HG03039 (cell line): ENCODE results near the gene DENND1B.
"Not testable (repeated sequence)": the region's sequence is repeated elsewhere in the genome, so short reads cannot be mapped to it uniquely, and the experiment has no call there.

Experiments used
- ATAC-seq: cut with Tn5 transposase; IDR thresholded peaks from one replicate; pipeline ENCODE4 v1.9.1; 2021; ENCODE audit warnings: mild to moderate bottlenecking, moderate library complexity; ENCODE audit not compliant: unreplicated experiment

Gene DENND1B

DNA sequence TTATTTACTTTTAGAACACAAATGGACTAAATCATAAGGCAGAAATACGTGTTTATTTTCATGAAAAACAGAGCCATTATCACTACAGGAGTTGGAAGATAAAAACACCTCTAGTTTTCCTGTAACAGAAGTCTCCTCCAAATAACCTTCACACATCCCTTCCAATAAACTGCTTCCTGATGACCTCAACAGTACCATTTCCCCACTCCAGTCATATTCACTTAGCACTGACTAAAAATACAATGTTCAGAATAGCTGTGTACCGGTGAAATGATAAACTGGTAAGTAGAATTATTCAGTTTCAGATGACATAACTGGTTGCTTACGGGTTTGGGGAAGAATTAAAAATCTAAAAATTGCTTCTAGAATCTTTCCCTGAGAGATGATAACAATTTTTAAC lies 137.9 kb downstream of the DENND1B start:
- no peak for ATAC-seq

GRCh38 chr1:197633447-197634078 lies 141.7 kb downstream of the DENND1B start:
- ATAC-seq: no peak

GRCh38 chr1:197632651-197633050 lies 142.6 kb downstream of the DENND1B start:
- no peak for ATAC-seq

- no peak for ATAC-seq
These were observed 143.3 kb downstream of the DENND1B start for GRCh38 chr1:197632005-197632404.

DNA sequence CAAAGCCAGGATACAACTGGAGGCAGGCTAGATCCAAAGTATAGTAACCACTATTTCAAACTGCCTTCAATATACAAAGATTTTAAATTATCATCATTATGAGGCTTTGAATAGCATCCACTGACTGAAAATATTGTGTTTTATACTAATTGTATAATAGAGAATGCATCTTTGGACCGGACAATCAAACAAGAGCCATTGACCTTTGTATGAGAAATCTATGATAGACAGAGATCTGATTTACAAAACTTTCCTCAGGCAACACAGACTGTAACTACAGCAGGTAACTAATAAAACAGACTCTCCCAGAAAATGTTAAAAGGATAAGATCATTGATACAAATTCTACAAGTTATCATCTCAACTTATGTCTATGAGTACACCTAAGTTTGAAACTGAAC lies 152.9 kb downstream of the DENND1B start:
- no peak for ATAC-seq

DNA sequence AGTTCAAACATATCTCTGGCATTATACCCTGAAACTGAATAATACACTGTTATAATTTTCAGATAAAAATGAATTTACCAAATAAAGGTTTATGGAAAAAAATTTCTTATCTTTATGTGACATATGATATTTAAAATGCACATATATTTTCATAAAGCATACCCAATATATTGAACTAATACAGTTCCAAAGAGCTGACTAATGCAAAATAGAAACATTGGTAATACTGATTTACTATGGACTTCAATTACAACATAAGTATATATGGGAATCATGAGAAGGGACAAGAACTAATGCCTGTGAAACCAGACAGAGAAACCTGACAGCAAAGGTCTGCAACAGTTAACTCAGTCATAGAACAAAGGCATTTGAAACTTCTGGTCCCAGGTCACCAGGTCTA lies 153.5 kb downstream of the DENND1B start:
- no peak for ATAC-seq

DNA sequence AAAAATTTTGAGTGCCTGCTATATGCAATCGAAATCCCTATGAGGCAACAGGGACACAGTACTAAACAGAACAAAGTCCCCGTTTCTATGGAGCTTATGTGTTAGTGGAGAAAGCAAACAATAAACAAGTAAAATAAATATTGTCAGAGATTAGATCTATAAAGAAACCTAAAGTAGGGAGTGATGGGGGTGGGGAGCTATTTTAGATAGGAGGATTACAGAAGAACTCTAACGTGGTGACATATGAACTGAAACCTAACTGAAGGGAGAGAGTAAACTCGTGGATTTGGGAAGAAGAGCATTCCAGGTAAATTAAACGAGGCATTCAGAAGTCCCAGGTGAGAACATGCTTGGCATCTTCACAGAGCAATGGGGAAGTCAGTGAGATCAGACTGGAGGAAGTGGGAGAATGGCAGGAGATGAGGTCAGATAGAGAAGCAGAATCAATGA lies 154.5 kb downstream of the DENND1B start:
- ATAC-seq: no peak

- ATAC-seq: no peak
These were observed 156.2 kb downstream of the DENND1B start for GRCh38 chr1:197619008-197619640.

DNA sequence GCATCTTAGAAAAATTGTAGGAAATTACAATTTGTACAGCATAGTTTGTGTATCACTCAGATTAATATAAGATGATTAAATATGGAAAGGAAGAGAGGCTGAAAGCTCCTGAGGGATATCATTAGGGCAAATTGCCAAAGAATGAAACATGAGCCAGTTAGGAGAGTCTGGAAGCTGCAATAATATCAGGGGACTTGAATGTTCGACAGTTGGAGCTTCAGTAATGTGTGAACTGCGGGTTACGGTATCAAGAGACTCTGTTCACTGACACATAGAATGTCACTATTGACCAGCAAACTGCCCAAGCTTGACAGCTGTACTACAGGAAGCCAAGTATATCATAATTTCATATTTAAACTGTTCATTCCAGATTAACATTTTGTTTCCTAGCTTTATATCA lies 157.2 kb downstream of the DENND1B start:
- ATAC-seq: no peak

GRCh38 chr1:197615693-197616011 lies 159.6 kb downstream of the DENND1B start:
- no peak for ATAC-seq

GRCh38 chr1:197614916-197615692 lies 160.2 kb downstream of the DENND1B start:
- ATAC-seq: peak; percentile 72

- ATAC-seq: no peak
These were observed 169.0 kb downstream of the DENND1B start for GRCh38 chr1:197606168-197606845.

GRCh38 chr1:197604302-197604701 lies 171.0 kb downstream of the DENND1B start:
- no peak for ATAC-seq

DNA sequence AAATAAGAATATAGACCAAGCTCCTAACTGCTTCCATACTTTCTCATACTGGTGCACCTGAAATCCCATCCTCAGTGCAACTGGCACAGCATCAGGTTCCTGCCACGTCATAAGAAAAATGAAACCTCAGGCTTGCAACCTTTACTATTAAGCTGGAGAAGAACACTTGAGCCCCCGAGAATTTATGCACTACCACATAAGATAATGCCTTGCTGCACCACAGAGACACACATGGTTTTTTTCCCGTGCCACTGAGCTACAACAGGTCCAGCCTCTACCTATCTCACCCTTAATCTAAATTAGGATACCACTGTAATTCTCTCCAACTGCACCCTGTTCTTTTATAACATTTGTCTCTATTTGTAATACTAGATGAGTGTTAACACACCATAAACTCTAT lies 174.5 kb downstream of the DENND1B start:
- ATAC-seq: no peak

DNA sequence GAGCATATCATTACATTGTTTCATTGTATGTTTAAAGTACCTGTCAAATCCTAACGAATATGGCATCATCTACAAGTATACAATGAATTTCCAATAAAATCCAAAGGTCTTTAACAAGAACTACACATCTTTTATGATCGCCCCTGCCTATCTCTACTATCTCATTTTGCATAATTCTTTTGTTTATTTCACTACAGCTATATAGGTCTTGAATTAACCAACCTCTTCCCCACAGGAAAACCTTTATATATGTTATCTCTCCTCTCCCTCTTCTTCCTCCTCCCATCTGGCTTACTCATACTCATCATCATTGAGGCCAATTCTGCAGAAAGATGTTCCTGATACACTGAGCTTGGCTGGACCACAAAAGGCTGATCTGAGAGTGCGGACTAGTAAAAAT lies 175.5 kb downstream of the DENND1B start:
- ATAC-seq: no peak

DNA sequence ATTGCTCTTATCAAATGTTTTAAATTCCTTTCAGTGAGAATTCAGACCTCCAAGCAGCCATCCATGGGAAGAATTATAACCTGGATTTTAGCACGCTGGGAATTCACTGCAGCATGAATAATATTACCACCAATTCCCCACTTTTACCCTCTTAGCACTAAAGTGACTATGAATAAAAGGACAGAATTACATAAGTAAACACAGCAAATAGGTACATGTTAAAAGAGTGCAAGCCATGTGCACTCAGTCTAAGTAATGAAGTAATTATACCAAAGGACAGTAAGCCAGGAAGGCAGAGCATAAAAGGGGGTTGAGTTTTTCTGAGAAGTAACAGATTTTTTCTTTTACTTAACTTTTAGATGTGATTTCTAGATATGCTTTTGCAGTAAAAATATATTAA lies 176.3 kb downstream of the DENND1B start:
- ATAC-seq: no peak

- ATAC-seq: no peak
These were observed 179.9 kb downstream of the DENND1B start for GRCh38 chr1:197595304-197595904.

DNA sequence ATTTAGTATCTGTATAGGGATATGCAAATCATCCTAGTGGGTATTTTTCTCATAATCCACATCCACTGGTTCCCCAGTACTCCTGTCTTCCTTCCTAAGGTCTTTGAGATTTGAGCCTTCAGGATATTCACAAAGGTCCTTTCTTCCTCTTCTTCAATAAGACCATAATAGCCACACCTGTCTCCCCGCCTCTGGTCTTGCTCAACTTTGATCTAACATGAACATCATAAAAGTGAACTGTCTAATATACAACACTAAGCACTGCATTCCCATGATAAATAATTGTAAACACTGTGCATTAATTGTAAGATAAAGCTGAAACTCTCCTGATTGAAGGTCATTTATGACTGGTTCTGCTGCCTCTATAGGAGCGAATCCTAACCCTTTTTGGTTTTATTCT lies 184.6 kb downstream of the DENND1B start:
- ATAC-seq: no peak

GRCh38 chr1:197585809-197586208 lies 189.5 kb downstream of the DENND1B start:
- ATAC-seq: no peak

DNA sequence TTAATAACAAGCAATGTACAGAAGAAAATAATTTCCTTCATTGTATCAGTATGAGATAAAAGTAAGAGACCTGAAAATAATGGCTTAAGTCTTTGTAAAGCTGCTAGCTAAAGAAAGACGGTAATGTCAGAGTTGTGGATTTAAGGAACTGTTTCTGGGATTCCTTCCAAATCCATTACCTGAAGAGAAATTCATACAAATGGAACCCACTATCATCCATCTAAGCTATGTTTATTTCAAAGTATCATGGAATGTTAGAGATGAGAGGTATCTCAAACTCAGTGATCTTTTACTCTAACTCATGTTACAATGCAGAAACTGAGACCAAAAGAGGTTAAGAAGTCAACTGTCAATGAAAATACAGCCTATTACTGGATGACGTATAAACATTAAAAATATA lies 197.7 kb downstream of the DENND1B start:
- no peak for ATAC-seq

- ATAC-seq: not testable (repeated sequence)
These were observed 199.7 kb downstream of the DENND1B start for GRCh38 chr1:197575531-197575930.
